Measurements from ENCODE around the gene PIP5K1C. TPM values are rescaled to one million over a fixed set of nuclear protein-coding genes. Genes with fewer than 3 reads are reported as not detected.

The PIP5K1C gene
- polyA plus RNA-seq, 3 donors, result 19.7 to 30.2 (median 28.9) TPM

- DNase-seq (ENCODE audit: extremely low read depth in 1 of 11, low read depth in 9 of 11, low spot score in 4 of 11), result no peak
Measured at GRCh38 chr19:3610745-3611717, 89.2 kb downstream of the PIP5K1C start.

GRCh38 chr19:3609779-3610719, 90.2 kb downstream of the PIP5K1C start:
- DNase-seq (ENCODE audit: extremely low read depth in 1 of 11, low read depth in 9 of 11, low spot score in 4 of 11), result no peak

- DNase-seq (ENCODE audit: extremely low read depth in 1 of 11, low read depth in 9 of 11, low spot score in 4 of 11), result no peak
Measured at GRCh38 chr19:3608750-3609322, 91.4 kb downstream of the PIP5K1C start.

GRCh38 chr19:3608079-3608641, 92.1 kb downstream of the PIP5K1C start:
- no peak for DNase-seq (ENCODE audit: extremely low read depth in 1 of 11, low read depth in 9 of 11, low spot score in 4 of 11)

GRCh38 chr19:3607303-3608078, 92.8 kb downstream of the PIP5K1C start:
- no peak for DNase-seq (ENCODE audit: extremely low read depth in 1 of 11, low read depth in 9 of 11, low spot score in 4 of 11)

- no peak for DNase-seq (ENCODE audit: extremely low read depth in 1 of 11, low read depth in 9 of 11, low spot score in 4 of 11)
Measured at GRCh38 chr19:3606690-3607289, 93.5 kb downstream of the PIP5K1C start, which contains the start of gene TBXA2R. Gene TBXA2R, minus strand, starts transcription at chr19:3606875. Its CDS starts 6,241 bp downstream, at chr19:3600634.

- DNase-seq (ENCODE audit: extremely low read depth in 1 of 11, low read depth in 9 of 11, low spot score in 4 of 11), result no peak
Measured at GRCh38 chr19:3606174-3606689, 94.0 kb downstream of the PIP5K1C start.

GRCh38 chr19:3605770-3606169, 94.5 kb downstream of the PIP5K1C start:
- no peak for DNase-seq (ENCODE audit: extremely low read depth in 1 of 11, low read depth in 9 of 11, low spot score in 4 of 11)

- DNase-seq (ENCODE audit: extremely low read depth in 1 of 11, low read depth in 9 of 11, low spot score in 4 of 11), result no peak
Measured at GRCh38 chr19:3605361-3605760, 94.9 kb downstream of the PIP5K1C start.

DNA sequence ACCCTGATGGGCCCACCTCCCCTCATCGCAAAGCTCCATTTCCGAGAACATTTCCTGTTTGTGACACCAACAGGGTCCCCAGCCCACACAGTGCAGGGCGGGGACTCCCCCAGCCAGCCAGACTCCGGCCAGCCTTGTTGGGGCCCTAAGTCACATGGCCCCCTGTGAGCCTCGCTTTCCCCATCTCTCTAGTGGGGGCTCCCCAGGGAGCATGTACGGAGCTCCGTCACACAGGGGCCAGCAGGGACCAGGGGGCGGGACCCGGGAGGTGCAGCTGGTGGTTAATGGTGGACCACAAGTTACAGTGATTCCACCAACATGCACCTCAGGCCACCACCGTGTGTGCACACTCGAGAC, 95.3 kb downstream of the PIP5K1C start:
- DNase-seq (ENCODE audit: extremely low read depth in 1 of 11, low read depth in 9 of 11, low spot score in 4 of 11), result no peak

DNA sequence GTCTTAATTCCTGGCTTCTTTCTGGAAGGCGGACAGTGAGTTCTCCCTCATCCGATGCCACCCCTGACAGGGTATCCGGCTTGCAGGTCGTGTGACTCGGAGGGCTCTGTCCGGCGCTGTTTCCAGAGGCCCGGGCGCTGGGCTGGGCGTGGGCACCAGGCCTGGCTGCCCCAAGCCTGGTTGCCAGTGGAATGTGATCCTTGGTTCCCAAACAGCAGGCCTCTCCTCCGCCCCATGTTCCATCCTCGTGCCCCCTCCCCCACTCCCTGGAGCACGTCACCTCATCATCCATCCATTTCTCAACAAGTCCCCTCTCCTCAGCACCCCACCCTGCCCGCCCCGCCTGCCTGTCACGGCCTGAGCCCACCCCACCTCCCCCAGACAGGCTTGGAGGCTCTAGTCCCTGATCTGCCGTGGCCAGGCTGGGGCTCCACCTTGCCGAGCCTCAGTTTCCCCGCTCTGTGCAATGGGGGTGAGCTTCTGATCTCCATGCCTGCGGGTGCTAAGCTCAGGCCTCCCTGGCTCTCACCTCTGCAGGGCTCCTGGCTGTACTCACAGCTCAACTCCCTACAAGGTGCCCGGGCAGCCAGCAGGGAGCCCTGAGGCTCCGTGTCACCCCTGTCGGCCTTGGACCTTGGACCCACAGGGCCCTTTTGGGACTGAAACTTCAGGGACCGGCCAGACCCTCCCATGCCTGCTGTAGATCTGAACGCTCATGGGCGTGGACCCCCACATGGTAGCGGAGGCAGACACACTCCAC, 95.9 kb downstream of the PIP5K1C start:
- no peak for DNase-seq (ENCODE audit: extremely low read depth in 1 of 11, low read depth in 9 of 11, low spot score in 4 of 11)

GRCh38 chr19:3603121-3603811, 97.0 kb downstream of the PIP5K1C start:
- no peak for DNase-seq (ENCODE audit: extremely low read depth in 1 of 11, low read depth in 9 of 11, low spot score in 4 of 11)

GRCh38 chr19:3601021-3601420, 99.2 kb downstream of the PIP5K1C start:
- DNase-seq (ENCODE audit: extremely low read depth in 1 of 11, low read depth in 9 of 11, low spot score in 4 of 11), result no peak

DNA sequence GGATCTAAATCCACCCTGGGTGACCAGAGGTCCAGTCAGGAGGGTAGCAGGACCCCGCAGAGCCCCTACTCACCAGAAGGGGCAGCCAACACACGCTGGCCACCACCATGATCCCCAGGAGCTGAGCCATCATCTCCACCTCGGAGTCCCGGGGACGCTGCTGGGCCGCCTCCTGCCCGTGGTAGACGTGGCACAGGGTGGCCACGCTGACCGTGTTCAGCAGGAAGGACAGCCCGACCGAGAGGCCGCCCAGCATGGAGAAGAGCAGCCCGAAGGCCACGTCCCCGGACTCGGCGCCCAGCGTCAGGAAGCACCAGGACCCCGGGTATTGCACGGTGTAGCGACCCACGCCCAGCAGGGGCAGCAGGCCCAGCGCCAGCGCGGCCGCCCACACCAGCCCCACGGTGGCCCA, 100.5 kb downstream of the PIP5K1C start:
- no peak for DNase-seq (ENCODE audit: extremely low read depth in 1 of 11, low read depth in 9 of 11, low spot score in 4 of 11)

DNA sequence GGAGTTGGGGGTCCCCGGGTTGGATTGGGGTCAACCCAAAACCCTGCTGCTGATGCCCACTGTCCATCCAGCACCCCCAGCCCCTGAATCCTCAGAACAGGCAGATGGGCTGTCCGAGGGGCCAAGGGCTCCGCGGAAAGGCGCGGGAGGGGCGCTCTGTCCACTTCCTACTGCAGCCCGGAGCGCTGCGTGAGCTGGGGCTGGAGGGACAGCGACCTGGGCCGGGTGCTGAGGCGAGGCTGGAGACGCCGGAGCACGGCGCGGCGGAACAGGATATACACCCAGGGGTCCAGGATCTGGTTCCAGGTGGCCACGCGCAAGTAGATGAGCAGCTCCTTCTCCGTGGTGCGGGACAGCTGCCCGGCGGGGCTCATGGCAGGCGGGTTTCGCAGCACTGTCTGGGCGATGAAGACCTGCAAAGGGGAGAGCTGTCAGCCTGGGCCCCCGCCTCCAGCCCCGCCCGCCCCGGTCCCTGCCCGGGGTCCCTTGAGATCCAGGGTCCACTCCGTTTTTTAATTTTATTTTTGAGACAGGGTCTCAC, 104.7 kb downstream of the PIP5K1C start:
- no peak for DNase-seq (ENCODE audit: extremely low read depth in 1 of 11, low read depth in 9 of 11, low spot score in 4 of 11)

DNA sequence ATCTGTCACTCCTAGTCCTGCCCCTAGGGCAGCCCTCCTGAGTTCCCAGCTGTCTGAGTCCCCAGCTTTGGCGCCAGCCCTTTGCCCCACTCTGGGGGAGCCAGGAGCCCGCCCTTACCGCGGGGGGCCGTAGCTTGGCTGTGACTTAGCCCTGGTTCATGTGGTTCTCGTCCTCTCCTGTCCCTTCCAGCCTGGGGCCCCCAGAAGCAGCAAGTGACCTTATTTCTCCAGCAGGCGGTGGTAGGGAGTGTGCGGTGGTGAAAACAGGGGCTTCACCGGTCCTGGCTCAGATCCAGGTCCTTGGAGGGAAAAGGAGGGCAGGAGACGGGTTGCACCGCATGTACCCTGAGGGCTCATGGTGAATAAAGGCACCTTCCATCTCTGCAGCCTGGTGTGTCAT, 107.1 kb downstream of the PIP5K1C start:
- DNase-seq (ENCODE audit: extremely low read depth in 1 of 11, low read depth in 9 of 11, low spot score in 4 of 11), result no peak

Measured in renal cortex interstitium (tissue), 11 donors.